ENCODE measurements around the gene GMPR.

GMPR gene

DNA sequence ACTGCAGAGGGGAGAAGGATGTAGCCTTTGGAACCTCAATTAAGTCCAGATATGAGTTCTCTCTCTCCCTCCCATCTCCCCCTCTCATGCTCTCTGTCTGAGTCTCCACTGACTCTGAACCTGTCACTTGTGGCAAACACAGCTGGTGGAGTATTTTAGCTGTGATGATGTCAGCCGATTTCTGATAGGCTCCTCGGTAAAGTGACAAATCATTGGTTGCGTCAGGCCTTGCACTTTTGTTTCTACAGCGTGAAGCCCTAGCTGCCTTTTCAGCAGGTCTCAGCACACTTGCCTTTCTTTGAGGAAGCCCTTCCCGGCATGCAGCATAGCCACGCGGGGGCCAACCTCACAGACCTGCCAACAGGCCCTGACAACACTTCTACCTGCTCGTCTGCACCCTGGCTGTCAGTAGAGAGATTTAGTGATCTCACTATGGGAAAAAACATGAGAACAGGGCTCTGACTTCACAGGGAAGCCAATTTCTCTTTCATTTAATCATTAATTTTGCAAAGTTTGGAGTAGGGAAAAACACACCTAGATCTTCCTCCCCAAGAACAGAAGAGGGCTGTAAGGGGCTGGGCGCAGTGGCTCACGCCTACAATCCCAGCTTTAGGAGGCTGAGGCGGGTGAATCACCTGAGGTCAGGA is 84.4 kb downstream of the GMPR start:
- in situ Hi-C loops (cut with MboI; ENCODE audit: low sequenced_read_pairs), result no loop called here

DNA sequence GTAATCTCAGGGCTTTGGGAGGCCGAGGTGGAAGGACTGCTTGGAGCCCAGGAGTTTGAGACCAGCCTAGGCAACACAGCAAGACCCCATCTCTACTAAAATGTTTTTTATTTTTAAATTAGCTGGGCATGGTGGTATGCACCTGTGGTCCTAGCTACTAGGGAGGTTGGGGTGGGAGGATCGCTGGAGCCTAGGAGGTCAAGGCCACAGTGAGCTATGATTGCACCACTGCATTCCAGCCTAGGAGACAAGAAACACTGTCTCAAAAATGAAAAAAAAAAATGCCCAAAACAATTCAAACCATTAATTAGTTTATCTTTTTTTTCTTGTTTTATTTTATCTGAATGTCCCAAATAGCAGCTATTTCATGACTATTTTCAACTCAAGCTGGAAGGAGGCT is 85.8 kb downstream of the GMPR start:
- in situ Hi-C loops (cut with MboI; ENCODE audit: low sequenced_read_pairs), result no loop called here

DNA sequence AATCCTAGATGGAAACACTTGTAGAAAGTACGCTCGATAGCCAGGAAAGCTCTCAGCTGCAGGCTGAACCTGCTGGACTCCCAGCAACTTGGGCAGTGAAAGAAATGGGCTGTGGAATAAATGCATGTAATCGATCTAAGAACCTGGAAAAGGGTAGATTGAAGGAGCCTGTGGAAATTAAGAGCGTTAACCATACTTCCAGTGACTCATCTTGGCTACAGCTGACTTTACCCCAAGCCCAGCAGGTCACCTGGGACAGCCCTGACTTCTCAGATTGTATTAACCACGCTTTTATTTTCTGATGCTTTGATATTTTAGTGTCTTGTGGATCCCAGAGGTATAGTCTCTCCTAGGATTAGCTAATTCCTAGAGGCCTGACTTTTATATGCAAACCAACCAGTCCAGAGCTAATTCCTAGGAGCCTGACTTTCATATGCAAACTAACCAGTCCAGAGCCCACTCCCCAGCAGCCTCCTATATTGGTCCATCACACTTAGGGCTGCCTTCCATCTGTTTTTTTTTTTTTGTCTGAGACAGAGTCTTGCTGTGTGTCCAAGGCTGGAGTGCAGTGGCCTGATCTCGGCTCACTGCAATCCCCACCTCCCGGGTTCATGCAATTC is 86.3 kb downstream of the GMPR start:
- in situ Hi-C loops (cut with MboI; ENCODE audit: low sequenced_read_pairs), result loop anchor here (25.0 kb wide), 2 partner anchors 438 to 638 kb away; partner anchors contain the start of gene ATXN1

DNA sequence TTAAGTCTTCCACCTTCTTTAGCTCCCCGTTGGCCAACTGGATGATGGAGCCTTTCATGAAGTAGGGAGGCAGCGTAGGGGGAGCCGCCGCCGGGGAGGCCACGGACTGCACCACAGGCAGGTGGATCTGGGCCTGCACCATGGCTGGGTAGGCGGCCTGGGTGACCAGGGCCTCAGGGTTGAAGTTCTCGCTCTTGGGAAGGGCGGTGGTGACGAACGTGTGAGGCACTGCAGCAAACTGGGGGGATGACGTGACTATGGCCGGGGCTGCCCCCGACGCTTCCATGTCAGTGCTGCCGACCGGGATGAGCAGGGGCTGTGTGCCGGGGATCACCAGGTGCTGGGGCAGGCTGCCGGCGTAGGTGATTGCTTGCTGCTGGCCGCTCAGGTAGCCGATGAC is 88.1 kb downstream of the GMPR start:
- in situ Hi-C loops (cut with MboI; ENCODE audit: low sequenced_read_pairs), result loop anchor here (25.0 kb wide), 2 partner anchors 436 to 636 kb away; partner anchors contain the start of gene ATXN1

DNA sequence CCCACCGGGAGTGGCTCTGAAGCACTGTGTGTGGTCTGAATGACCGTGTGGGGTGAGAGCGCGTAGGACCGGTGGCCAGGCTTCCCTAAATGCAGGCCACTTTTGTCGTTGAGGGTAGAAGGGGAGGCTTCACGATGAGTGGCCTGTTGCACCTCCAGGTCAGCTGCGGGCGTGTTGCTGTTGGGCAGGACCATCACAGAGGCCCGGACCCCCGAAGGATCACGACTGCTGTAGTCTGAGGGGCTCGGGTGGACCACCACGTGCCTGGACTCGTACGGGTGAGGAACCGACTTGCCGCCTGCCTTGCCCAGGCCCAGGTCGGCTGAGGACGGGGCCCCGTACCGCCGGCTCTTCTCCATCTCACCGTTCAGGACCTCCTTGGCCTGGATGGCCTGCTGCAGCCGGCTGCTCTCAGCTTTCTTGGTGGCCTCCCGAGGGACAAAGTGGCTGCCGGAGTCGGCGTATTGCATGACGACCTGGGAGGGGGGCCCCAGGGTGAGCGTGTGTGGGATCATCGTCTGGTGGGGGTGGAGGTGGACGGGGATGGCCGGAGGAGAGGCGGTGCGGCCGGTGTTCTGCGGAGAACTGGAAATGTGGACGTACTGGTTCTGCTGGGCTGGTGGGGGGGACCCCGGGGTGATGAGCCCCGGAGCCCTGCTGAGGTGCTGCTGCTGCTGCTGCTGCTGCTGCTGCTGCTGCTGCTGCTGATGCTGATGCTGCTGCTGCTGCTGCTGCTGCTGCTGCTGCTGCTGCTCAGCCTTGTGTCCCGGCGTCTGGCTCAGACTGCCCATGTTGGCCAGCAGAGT is 88.8 kb downstream of the GMPR start:
- in situ Hi-C loops (cut with MboI; ENCODE audit: low sequenced_read_pairs), result loop anchor here (25.0 kb wide), 2 partner anchors 435 to 635 kb away; partner anchors contain the start of gene ATXN1

DNA sequence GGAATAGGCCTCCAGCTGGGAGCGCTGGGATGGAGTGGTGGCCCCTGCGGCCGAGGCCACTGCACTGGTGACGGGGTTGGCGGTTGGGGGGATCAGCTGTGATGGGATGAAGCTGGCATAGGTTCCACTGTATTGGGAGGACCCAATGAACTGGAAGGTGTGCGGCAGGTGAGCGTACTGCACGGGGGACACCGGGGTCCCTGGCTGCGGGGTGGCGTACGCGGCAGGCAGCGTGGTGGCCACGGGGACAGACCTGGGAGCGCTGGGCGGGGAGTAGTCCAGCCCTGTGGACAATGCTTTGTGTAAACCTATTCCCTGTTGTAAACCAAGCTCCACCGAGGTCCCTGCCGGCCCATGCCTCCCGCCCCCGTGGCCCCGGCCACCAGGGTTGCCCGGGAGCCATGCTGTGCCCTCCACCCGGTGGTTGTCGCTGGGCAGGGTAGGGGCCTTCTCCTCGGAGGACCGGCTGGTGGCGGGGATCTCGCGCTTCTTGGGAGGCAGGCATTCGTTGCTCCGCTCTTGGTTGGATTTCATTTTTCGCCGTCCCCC is 89.5 kb downstream of the GMPR start:
- in situ Hi-C loops (cut with MboI; ENCODE audit: low sequenced_read_pairs), result loop anchor here (25.0 kb wide), 2 partner anchors 434 to 634 kb away; partner anchors contain the start of gene ATXN1

DNA sequence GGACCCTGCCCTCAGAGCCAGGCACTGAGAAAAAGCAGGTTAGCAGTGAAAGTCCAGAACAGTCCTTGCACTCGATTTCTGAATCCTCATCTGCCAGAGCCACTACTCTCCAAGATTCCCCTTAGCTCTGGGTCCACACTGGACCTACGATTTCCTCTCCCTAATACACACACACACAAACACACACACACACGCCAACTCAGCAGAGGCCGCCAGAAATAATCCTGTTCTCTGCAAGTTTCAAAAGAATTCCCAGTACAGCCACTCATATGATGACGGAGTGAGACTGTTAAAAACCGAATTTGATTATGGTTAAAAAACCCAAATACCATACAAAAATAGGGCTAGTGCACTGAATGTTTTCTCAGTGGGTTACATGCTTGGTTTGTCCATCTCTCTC is 90.8 kb downstream of the GMPR start:
- in situ Hi-C loops (cut with MboI; ENCODE audit: low sequenced_read_pairs), result loop anchor here (25.0 kb wide), 2 partner anchors 433 to 633 kb away; partner anchors contain the start of gene ATXN1

DNA sequence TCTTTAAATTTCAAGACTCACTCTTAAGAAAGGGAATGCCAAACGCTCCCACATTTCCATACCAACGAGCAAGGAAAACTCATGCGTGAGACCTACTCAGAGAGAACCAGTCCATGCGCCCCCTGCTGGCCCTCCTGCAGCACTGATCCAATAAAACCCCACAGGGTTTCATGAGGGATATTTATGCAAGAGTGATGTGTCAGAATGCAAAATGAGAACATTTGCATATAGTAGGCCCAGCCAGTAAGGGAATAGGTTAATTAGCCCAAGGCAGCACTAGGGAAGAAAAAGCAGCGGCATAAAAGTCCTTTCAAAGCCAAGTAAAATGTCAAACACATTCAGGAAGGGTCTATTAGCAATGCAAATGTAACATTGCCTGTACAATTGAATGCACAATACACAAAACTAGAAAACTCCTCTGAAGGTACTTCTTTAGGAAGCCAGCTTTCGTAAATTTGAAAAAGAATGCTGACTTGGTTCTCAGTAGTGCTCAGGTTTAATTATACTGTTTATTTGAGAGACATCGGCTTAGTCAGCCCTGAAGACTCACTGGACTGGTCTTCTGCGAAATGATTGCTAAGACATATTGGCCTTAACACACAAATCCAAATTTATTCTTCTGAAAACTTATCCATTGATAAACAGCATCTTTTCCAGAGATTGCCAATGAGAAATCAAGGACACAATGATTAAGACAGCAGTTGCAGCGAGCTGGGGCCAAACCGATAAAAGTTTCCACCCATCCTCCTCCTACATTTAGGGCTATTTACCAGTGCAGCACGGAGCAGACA is 93.2 kb downstream of the GMPR start:
- in situ Hi-C loops (cut with MboI; ENCODE audit: low sequenced_read_pairs), result loop anchor here (25.0 kb wide), 2 partner anchors 431 to 631 kb away; partner anchors contain the start of gene ATXN1

DNA sequence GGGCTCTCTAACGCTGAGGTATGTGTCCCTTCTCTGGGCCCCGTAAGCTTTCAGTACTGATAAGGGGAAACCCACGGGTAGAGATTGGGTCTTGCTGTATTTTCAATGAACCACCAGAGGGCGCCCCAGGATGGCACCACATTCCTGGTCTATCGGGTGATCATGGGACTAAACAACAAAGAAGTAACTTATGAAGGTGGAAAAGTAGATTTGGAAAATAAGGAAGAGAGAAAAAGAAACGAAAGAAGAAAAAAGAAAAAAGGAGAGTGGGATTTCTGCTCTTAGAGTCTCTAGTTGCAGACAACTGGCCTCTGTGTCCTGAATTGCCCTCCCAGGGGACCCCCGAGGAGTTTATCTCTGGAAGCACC is 93.8 kb downstream of the GMPR start:
- in situ Hi-C loops (cut with MboI; ENCODE audit: low sequenced_read_pairs), result loop anchor here (25.0 kb wide), 2 partner anchors 430 to 630 kb away; partner anchors contain the start of gene ATXN1

DNA sequence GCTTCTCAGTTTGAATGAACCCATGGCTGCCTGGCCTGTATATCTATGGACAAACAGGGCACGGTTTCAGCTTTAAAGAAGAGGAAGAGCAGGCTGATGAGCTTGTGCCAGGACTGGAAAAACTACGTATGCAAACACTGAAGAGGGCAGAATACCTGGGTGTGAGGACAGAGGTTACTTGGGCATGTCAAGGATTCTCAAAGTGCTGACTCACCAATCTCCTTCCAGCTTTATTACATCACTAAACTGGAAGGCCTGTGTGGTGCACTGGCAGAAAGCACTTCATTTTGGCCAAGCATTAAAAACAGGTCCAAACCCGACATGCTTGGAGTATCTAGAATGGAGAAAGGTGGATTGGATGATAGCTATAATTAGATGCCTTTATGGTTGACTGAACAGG is 95.2 kb downstream of the GMPR start:
- in situ Hi-C loops (cut with MboI; ENCODE audit: low sequenced_read_pairs), result loop anchor here (25.0 kb wide), 2 partner anchors 429 to 629 kb away; partner anchors contain the start of gene ATXN1

DNA sequence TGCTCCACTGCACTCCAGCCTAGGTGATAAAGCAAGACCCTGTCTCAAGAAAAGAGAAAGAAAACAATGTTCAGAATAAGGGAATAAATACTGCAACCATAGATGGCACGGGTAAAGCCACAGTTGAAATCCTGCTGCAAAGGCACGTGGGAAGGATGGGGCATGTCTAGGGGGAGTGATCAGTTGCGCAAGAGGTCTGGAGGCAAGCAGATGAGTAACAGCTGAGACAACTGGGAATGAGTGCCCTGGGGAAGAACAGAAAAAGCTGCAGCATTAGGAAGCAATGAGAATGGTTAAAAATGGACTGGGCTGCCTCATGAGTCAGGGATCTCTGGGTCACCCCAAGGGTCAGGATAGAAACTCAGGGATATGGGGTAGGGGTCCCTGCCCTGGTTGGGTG is 96.3 kb downstream of the GMPR start:
- in situ Hi-C loops (cut with MboI; ENCODE audit: low sequenced_read_pairs), result loop anchor here (25.0 kb wide), 2 partner anchors 428 to 628 kb away; partner anchors contain the start of gene ATXN1

DNA sequence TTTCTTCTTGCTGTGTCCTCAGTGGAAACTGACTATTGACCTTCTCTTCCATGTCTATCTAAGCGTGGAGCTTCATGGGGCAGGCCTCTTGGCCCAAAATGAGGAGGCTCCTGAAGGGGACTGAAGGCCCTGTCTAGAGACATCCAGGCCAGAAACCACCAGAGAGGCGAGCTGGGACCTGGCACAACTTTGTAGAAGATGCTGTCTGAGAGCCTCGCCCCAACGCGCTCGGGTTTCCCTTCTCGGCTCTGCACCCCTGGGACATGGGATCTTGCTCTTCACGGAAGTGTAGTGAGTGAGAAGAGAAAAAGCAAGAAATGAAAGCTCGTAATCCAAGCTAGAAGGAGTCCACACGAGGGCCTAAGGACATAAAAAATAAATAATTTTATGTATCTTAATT is 96.8 kb downstream of the GMPR start:
- in situ Hi-C loops (cut with MboI; ENCODE audit: low sequenced_read_pairs), result loop anchor here (25.0 kb wide), 2 partner anchors 427 to 627 kb away; partner anchors contain the start of gene ATXN1

DNA sequence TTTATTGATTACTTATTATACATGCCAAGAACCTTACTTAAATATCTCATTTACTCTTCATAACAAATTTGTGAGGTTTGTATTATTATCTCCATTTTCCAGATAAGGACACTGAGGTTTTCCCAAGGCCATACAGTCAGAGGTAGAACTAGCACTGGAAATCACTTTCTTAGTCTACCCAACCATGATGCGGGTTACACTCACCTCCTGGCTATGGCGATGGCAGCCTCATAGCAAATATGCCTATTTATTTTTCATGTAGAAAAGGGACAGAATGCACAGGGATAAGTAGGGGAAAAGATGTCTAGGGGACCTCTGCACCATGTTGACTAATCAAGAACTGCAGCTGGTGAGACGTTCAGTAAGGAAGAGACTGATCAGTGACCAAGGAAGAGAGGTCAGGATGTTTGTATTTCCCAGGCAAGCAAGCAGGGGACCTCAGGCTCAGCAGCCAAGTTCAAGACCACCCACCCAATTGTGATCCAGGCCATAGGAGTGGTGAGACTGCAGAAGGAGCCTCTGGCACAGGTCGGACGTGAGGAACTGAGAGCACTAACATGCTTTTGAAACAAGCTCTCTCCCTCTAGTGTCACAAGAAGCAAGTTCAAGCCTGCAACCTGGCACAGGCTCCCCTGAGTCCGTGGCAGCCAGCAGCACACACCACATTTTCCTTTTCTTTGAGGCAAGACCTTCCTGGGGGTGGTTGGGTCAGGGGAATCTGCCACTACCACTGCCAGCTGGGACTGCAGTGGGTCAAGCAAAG is 97.8 kb downstream of the GMPR start:
- in situ Hi-C loops (cut with MboI; ENCODE audit: low sequenced_read_pairs), result loop anchor here (25.0 kb wide), 2 partner anchors 426 to 626 kb away; partner anchors contain the start of gene ATXN1

DNA sequence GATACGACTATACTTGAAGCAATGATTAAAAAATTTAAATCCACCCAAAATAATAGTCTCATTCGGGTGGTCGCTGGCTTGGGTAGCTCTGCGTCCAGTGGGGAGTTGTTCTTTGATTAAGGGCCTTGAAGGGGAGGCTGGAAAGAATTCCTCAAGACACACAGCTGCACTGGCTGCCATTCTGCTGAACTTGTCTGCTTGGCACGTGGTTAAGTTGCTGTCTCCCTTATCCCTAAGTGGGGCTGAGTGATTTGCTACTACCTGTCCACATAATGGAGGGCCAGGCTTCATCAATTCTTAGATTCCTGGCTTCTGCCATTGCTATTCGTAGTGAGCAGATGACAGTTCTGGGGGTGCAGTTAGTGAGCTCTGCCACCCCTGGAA is 98.5 kb downstream of the GMPR start:
- in situ Hi-C loops (cut with MboI; ENCODE audit: low sequenced_read_pairs), result loop anchor here (25.0 kb wide), 2 partner anchors 425 to 625 kb away; partner anchors contain the start of gene ATXN1

DNA sequence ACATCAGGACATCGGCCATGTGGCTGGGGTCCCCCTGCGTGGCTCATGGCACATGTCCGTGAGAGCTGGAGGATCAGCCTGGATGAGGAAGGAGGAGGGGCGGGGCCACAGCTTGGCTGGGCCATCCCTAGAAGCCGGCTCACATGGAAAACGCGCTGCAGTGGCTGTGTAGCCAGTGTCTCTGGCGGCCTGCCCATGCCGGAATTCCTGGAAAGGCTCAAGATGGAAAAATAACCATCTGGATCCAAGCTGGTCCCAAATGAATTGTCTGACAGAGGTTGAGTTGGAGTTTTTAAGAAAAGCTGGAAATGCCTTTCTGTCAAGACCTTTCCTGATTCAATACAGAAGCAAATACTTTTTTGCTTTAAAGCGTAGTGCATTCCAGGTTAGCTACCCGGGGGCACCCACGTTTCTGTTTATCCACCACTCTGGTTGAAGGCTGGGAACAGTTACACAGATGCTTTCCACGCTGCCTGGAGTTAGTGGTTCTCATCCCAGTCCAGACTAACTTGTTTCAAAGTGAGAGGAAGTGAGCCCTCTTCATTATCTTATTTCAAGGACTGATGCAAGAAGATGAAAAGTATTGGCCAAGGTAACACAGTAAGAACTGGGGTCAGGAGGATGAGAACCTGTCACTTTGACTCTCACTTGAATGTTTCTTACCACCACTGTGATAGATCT is 99.0 kb downstream of the GMPR start:
- in situ Hi-C loops (cut with MboI; ENCODE audit: low sequenced_read_pairs), result loop anchor here (25.0 kb wide), 2 partner anchors 425 to 625 kb away; partner anchors contain the start of gene ATXN1

DNA sequence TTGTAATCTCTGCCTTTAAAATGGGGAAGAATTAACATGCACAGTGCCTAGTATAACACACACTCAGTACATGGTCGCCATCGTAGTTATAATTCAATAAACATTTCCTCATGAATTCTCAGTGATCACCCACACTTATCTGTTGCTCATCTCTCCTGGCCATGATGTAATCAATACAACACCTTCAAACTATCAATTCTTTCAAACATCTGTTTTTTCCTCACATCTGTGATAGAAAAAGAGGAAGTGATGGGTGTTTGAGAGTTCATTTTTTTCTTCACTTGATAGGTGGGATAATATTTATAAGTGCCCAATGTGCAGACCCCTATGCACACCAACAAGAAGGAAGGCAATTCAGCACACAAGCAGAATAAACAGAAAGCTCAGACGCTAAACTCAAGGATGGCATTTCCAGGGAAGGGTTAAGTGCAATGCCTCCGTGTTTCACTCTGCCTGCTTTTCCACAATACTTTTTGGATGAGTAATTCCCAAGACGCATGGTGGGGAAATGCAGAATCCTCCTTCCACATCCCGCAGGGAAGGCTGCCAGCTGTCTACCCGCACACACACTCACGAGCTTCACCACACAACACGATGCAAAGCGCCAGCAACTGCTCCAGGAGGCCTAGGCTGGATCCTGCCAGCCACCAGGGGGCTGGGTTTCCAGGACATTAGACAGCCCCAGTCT is 100.3 kb downstream of the GMPR start:
- in situ Hi-C loops (cut with MboI; ENCODE audit: low sequenced_read_pairs), result loop anchor here (25.0 kb wide), 2 partner anchors 424 to 624 kb away; partner anchors contain the start of gene ATXN1

DNA sequence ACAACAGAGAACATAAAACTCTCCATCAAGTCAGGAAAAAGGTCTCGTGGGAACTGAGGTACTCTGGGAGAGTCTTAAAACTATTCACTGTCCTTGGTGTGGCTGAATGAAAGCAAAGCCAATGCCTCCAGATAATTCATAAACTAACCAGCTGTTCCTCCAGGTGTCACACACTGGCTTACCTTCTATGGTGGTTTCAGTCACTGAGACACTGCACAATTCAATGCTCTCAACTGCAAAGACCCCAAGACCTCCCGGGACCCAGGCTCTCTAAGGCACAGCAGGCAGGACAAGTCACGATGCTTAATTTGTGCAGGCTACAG is 100.8 kb downstream of the GMPR start:
- in situ Hi-C loops (cut with MboI; ENCODE audit: low sequenced_read_pairs), result loop anchor here (25.0 kb wide), 2 partner anchors 423 to 623 kb away; partner anchors contain the start of gene ATXN1

DNA sequence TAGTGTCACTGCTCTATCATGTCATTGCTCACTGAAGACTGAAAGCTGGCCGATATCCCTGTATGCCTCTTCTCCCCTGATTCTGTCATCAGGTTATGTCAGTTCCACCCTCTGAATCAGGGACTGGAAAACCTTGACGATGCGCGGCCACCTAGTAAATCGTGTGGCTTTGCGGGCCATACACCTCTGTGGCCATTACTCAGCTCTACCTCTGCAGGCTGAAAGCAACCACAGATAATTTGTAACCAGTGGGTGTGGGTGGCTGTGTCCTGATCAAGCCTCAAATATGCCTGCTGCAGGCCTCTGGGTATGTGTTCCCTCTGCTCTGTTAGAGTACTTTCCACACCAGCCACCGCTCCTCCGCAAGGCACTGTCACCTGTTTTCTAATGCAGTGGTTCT is 105.2 kb downstream of the GMPR start:
- in situ Hi-C loops (cut with MboI; ENCODE audit: low sequenced_read_pairs), result loop anchor here (25.0 kb wide), 2 partner anchors 419 to 619 kb away; partner anchors contain the start of gene ATXN1
